ENCODE data around the gene P2RY6. TPM values are rescaled to one million over a fixed set of nuclear protein-coding genes. Genes with fewer than 3 reads are reported as not detected.

The P2RY6 gene
- total and polyA plus RNA-seq, 2 of the 8 experiments (the other 6 are each of a cell fraction or from before 2014, with no cell fraction given): 0.15 TPM; not detected in 1

DNA sequence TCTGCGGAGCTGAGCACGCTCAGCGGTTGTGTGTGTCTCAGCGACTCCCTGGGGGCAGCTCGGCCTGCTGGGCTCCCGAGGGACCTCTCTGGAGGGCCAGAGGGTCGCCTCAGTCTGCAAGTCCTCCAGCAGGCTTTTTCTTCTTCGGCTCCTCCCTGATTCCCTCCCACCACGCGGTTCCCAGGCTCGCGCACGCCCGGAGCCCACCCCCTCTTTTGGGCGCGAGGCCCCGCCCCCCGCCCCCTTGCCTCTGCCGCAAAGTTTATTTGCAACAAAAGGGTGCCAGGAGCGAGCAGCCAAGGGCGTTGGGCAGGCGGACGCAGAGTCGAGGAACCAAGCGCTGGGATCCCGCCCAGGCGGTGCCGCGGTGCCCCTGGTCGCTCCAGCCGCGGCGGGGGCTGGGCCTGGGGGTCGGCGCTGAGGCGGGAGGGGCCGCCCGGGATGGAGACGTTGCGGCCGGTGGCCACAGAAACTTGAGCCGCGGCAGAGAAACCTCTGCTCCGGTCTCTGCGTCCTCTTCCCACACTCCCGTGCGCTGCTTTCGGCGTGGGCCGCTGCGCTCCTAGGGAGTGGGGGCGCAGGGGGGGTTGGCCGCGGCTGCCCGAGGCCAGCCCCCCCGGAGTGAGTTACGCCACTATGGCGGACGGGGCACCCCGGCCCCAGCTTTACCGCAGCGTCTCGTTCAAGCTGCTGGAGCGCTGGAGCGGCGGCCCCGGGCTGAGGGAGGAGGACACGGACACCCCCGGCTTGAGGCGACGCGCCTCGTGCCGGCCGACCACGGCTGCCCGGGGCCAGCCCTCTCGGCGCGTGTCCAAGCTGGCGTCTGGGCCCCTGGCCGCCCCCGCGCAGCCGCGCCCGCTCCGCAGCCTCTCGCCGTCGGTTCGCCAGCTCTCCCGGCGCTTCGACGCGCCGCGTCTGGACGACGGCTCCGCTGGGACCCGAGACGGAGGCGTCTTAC is 36.1 kb downstream of the P2RY6 start, which contains the start of gene ARHGEF17 (continued):
- no peak for TF ChIP-seq NRF1 (IDR thresholded peaks at IDR 0.05; ENCODE audit: low read depth, low read length)
- TF ChIP-seq, protein P1, sequence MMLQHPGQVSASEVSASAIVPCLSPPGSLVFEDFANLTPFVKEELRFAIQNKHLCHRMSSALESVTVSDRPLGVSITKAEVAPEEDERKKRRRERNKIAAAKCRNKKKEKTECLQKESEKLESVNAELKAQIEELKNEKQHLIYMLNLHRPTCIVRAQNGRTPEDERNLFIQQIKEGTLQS (IDR thresholded peaks at IDR 0.05; ENCODE audit: insufficient read depth, low read depth, low read length): no peak
- no peak; the same call in 1 of the 2 replicates for TF ChIP-seq TAF1 (IDR thresholded peaks at IDR 0.05; ENCODE audit: low read depth, low read length)
- TF ChIP-seq TBP (IDR thresholded peaks at IDR 0.05; ENCODE audit: low read depth, low read length): 0 out of 2 replicates have a peak, but pooled peaks have one; percentile 6
- TF ChIP-seq, protein P2, sequence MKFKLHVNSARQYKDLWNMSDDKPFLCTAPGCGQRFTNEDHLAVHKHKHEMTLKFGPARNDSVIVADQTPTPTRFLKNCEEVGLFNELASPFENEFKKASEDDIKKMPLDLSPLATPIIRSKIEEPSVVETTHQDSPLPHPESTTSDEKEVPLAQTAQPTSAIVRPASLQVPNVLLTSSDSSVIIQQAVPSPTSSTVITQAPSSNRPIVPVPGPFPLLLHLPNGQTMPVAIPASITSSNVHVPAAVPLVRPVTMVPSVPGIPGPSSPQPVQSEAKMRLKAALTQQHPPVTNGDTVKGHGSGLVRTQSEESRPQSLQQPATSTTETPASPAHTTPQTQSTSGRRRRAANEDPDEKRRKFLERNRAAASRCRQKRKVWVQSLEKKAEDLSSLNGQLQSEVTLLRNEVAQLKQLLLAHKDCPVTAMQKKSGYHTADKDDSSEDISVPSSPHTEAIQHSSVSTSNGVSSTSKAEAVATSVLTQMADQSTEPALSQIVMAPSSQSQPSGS (IDR thresholded peaks at IDR 0.05; ENCODE audit: low read length): no peak
- no peak for TF ChIP-seq CREB1 (IDR thresholded peaks at IDR 0.05)
- peak; percentile 40 for TF ChIP-seq EZH2 (IDR thresholded peaks at IDR 0.05; ENCODE audit: low read depth, low read length, severe bottlenecking)
- no peak for TF ChIP-seq SP2 (IDR thresholded peaks at IDR 0.05; ENCODE audit: low read length)
- TF ChIP-seq KDM4A (IDR thresholded peaks at IDR 0.05; ENCODE audit: low read depth, low read length, severe bottlenecking): peak; percentile 20
- TF ChIP-seq SIN3A (conservative IDR thresholded peaks at IDR 0.05 in 1 of 2, IDR thresholded peaks at IDR 0.05 in 1 of 2; ENCODE audit: low read depth in 1 of 2, low read length in 2 of 2): no peak; a peak in 1 of 4 replicates
- TF ChIP-seq CEBPB (IDR thresholded peaks at IDR 0.05; ENCODE audit: low read depth, low read length): no peak
- no peak for TF ChIP-seq JUN (IDR thresholded peaks at IDR 0.05; ENCODE audit: low read depth, low read length)
- TF ChIP-seq EGR1 (IDR thresholded peaks at IDR 0.05; ENCODE audit: borderline replicate concordance, low read depth, low read length): no peak
- TF ChIP-seq ASH2L (IDR thresholded peaks at IDR 0.05; ENCODE audit: low read length): no peak
- TF ChIP-seq KDM1A (IDR thresholded peaks at IDR 0.05; ENCODE audit: borderline replicate concordance, low read length): no peak
- TF ChIP-seq MAFK (IDR thresholded peaks at IDR 0.05; ENCODE audit: low read depth, low read length): no peak
- TF ChIP-seq PHF8 (conservative IDR thresholded peaks at IDR 0.05; ENCODE audit: low read depth, low read length): peak; percentile 48
- no peak for TF ChIP-seq RAD21 (IDR thresholded peaks at IDR 0.05 in 1 of 2, conservative IDR thresholded peaks at IDR 0.05 in 1 of 2; ENCODE audit: low read depth in 2 of 2, low read length in 2 of 2)
- TF ChIP-seq CBX8 (IDR thresholded peaks at IDR 0.05; ENCODE audit: borderline replicate concordance, low read depth, low read length): no peak
- no peak for TF ChIP-seq FOSL1 (IDR thresholded peaks at IDR 0.05; ENCODE audit: insufficient read depth, low read depth, low read length)
- no peak for TF ChIP-seq RXRA (IDR thresholded peaks at IDR 0.05; ENCODE audit: insufficient read depth, low read depth, low read length)

Measured in H1 (cell line).